Keratinocyte (primary cell): ENCODE results near the gene B3GALT2. TPM values are rescaled to one million over a fixed set of nuclear protein-coding genes. Genes with fewer than 3 reads are reported as not detected.
"Not testable (repeated sequence)": the region's sequence is repeated elsewhere in the genome, so short reads cannot be mapped to it uniquely, and the experiment has no call there.

ENCODE experiments used
- DNase-seq: peaks from one replicate; pipeline ENCODE4 v3.0.0-alpha.2; 2011; ENCODE audit warnings: low read depth, missing footprints, low spot score
- FAIRE-seq: peaks from 2 replicates; lab custom pipeline; 2011; peaks lifted over from hg19 to GRCh38; lab: Jason Lieb, UNC
- H2AFZ ChIP-seq: 2 replicates; pipeline ENCODE4 v1.6.0; 2012; ENCODE audit warnings: low read length, control low read depth, inconsistent platforms; ENCODE audit not compliant: control insufficient read depth
- H3K27ac ChIP-seq: 2 replicates; pipeline ENCODE4 v1.5.1; 2011; ENCODE audit warnings: low read length; ENCODE audit not compliant: control insufficient read depth, insufficient read depth
- H3K27me3 ChIP-seq: 3 replicates; pipeline ENCODE4 v1.6.0; 2011; ENCODE audit warnings: low read length; ENCODE audit not compliant: control insufficient read depth, insufficient read depth; ENCODE audit errors: extremely low read depth
- H3K36me3 ChIP-seq, 2 experiments: 2 replicates in 1 of 2; 3 replicates in 1 of 2; pipeline ENCODE4 v1.5.1; 2011; ENCODE audit warnings: low read length in 2 of 2, mild to moderate bottlenecking in 1 of 2; ENCODE audit not compliant: control insufficient read depth in 2 of 2, insufficient read depth in 2 of 2; ENCODE audit errors: extremely low read depth in 1 of 2
- H3K4me1 ChIP-seq: 3 replicates; pipeline ENCODE4 v1.5.1; 2011; ENCODE audit warnings: low read length; ENCODE audit not compliant: control insufficient read depth, insufficient read depth; ENCODE audit errors: extremely low read depth
- H3K4me2 ChIP-seq: 3 replicates; pipeline ENCODE4 v1.6.0; 2011; ENCODE audit warnings: low read depth, low read length; ENCODE audit not compliant: control insufficient read depth, insufficient read depth; ENCODE audit errors: extremely low read depth
- H3K4me3 ChIP-seq, 3 experiments: fragments of 200-600 bp in 1 of 3; sonication (generic) in 1 of 3; 2 replicates in 2 of 3; 3 replicates in 1 of 3; pipeline ENCODE4 v1.5.1; 2011 to 2016; ENCODE audit warnings: low read length in 3 of 3, mild to moderate bottlenecking in 3 of 3, control low read depth in 2 of 3, inconsistent platforms in 1 of 3, low read depth in 1 of 3, mixed read lengths in 1 of 3, mixed run types in 1 of 3, moderate library complexity in 1 of 3; ENCODE audit not compliant: control insufficient read depth in 2 of 3, insufficient read depth in 2 of 3; ENCODE audit errors: extremely low read depth in 1 of 3
- H3K79me2 ChIP-seq: 2 replicates; pipeline ENCODE4 v1.6.0; 2012; ENCODE audit warnings: low read length; ENCODE audit not compliant: control insufficient read depth, insufficient read depth
- H3K9ac ChIP-seq: 3 replicates; pipeline ENCODE4 v1.6.0; 2011; ENCODE audit warnings: low read length; ENCODE audit not compliant: control insufficient read depth, insufficient read depth; ENCODE audit errors: extremely low read depth
- H3K9me1 ChIP-seq: 3 replicates; pipeline ENCODE4 v1.6.0; 2011; ENCODE audit warnings: low read length; ENCODE audit not compliant: control insufficient read depth, insufficient read depth; ENCODE audit errors: extremely low read depth
- H3K9me3 ChIP-seq: 2 replicates; pipeline ENCODE4 v1.5.1; 2012; ENCODE audit warnings: low read depth, low read length; ENCODE audit not compliant: control insufficient read depth
- H4K20me1 ChIP-seq: 3 replicates; pipeline ENCODE4 v1.6.0; 2011; ENCODE audit warnings: low read length; ENCODE audit not compliant: control insufficient read depth, insufficient read depth; ENCODE audit errors: extremely low read depth
- EZH2 ChIP-seq: IDR thresholded peaks from one replicate; pipeline ENCODE4 v1.6.1; 2012; ENCODE audit warnings: inconsistent platforms, mild to moderate bottlenecking, low read length, moderate library complexity
- dilution Hi-C: fragments of 300-500 bp; cut with MboI; formaldehyde crosslinking; loops from one replicate; pipeline ENCODE4 v1.7.0; 2020; ENCODE audit warnings: low sequenced_read_pairs; ENCODE audit not compliant: extremely low pct_ligation_motif_present
- polyA minus RNA-seq, 3 experiments: library from RNA; depleted of rRNA, polyadenylated mRNA; stranded (reverse); fragments of >200 nt; gene quantifications; 1 replicate in 1 of 3; 2 replicates in 1 of 3; 3 replicates in 1 of 3; pipeline ENCODE4 v1.2.3, GENCODE V29; 2011
- polyA plus RNA-seq, 5 experiments: library from polyadenylated mRNA; depleted of rRNA in 3 of 5; stranded (reverse) in 3 of 5; stranded (forward) in 1 of 5; unstranded in 1 of 5; fragments of >200 nt; gene quantifications; 1 replicate in 1 of 5; 2 replicates in 3 of 5; 3 replicates in 1 of 5; pipeline versions ENCODE4 v1.2.1 to v1.2.3, GENCODE V29; 2011 to 2012; ENCODE audit warnings: missing spikeins in 2 of 5, low read depth in 1 of 5, low replicate concordance in 1 of 5
- TF ChIP-seq, protein P1 (sequence below), 3 experiments: IDR thresholded peaks in 1 of 3; conservative IDR thresholded peaks in 1 of 3; optimal IDR thresholded peaks in 1 of 3; 2 replicates in 2 of 3; 3 replicates in 1 of 3; pipeline versions ENCODE3 to v1.5.1; 2011; ENCODE audit warnings: low read length in 3 of 3, mild to moderate bottlenecking in 3 of 3, moderate library complexity in 2 of 3, control low read depth in 1 of 3, inconsistent platforms in 1 of 3; ENCODE audit not compliant: insufficient read depth in 2 of 3; ENCODE audit errors: extremely low read depth in 1 of 3

The B3GALT2 gene
- polyA plus RNA-seq (not detected in 3 replicates), polyA minus RNA-seq (not detected in 3 replicates)
- not detected for polyA plus RNA-seq (2011; ENCODE audit: low read depth)
- polyA plus RNA-seq (2011; cell fraction: cytosol; rRNA removed), result not detected in 2 replicates
- not detected in 2 replicates for polyA plus RNA-seq (2011; cell fraction: nucleus; rRNA removed)
- 0.14 TPM in 1 of 2 replicates, not detected in the other for polyA plus RNA-seq (2012; ENCODE audit: low replicate concordance)
- not detected for polyA minus RNA-seq (2011; cell fraction: cytosol; rRNA and poly(A)+ RNA removed)
- polyA minus RNA-seq (2011; cell fraction: nucleus; rRNA and poly(A)+ RNA removed), result not detected in 2 replicates

GRCh38 chr1:193185901-193186731 is at the start of gene B3GALT2:
TSS of gene B3GALT2 (minus strand) at chr1:193186613. CDS start at chr1:193181562, 5,051 bp downstream.
- H3K27ac ChIP-seq, result peak within 1 kb of the TSS; percentile 57
- no peaks in the 10 kb centered on the region for H3K27me3 ChIP-seq
- H3K4me2 ChIP-seq, result peak within 1 kb of the TSS; percentile 95
- dilution Hi-C loops, result no loop called here
- peaks cover 15% of the 10 kb centered on the region for H3K4me1 ChIP-seq
- H3K9me1 ChIP-seq, result no peaks in the 10 kb centered on the region
- peaks cover 4% of the 10 kb centered on the region for H4K20me1 ChIP-seq
- H3K4me3 ChIP-seq, result peak within 1 kb of the TSS; percentile 10 to 62 (median 58)
- no peaks in the 10 kb centered on the region for H3K9me3 ChIP-seq
- peak within 1 kb of the TSS; percentile 49 for H3K9ac ChIP-seq
- H3K36me3 ChIP-seq, result no peaks in the 10 kb centered on the region
- peak within 1 kb of the TSS; percentile 36 for H2AFZ ChIP-seq
- peaks cover 63% of the 10 kb centered on the region for H3K79me2 ChIP-seq
- TF ChIP-seq EZH2, result no peak
- TF ChIP-seq, protein P1, sequence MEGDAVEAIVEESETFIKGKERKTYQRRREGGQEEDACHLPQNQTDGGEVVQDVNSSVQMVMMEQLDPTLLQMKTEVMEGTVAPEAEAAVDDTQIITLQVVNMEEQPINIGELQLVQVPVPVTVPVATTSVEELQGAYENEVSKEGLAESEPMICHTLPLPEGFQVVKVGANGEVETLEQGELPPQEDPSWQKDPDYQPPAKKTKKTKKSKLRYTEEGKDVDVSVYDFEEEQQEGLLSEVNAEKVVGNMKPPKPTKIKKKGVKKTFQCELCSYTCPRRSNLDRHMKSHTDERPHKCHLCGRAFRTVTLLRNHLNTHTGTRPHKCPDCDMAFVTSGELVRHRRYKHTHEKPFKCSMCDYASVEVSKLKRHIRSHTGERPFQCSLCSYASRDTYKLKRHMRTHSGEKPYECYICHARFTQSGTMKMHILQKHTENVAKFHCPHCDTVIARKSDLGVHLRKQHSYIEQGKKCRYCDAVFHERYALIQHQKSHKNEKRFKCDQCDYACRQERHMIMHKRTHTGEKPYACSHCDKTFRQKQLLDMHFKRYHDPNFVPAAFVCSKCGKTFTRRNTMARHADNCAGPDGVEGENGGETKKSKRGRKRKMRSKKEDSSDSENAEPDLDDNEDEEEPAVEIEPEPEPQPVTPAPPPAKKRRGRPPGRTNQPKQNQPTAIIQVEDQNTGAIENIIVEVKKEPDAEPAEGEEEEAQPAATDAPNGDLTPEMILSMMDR (optimal IDR thresholded peaks at IDR 0.05 in 1 of 3, IDR thresholded peaks at IDR 0.05 in 1 of 3, conservative IDR thresholded peaks at IDR 0.05 in 1 of 3; ENCODE audit: extremely low read depth in 1 of 3, insufficient read depth in 2 of 3, low read length in 3 of 3), result no peak
- FAIRE-seq (peak; percentile 41), DNase-seq (no peak)

DNA sequence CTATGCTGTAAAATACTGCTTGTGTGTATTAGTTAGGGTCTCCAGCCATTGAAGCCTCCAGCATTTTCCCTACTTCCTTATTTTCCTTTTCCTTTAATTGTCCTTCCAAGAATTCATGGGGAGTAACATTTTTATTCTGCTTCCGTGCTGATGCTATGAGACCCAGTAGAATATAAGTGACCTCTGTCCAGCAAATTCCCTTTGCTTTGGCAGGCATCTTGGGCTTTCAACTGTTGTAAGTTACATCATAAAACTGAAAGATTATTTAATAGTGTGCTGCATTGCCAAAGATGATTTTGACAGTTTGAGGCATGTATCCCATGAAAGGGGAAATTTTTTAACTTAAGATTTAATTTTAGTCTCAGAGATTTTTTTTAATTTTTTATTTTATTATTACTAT is 48.1 kb upstream of the B3GALT2 start:
- Histone ChIP-seq H2AFZ (no peak overlapping the region), H3K27ac (no peak overlapping the region), H3K4me3 (no peak overlapping the region), H3K9me1 (no peaks in the 10 kb centered on the region), H3K4me1 (no peaks in the 10 kb centered on the region), H4K20me1 (no peaks in the 10 kb centered on the region), H3K9ac (no peak overlapping the region), H3K36me3 (peaks cover 0 to 2% of the 10 kb centered on the region in 2 experiments), H3K27me3 (no peaks in the 10 kb centered on the region), H3K4me2 (no peak overlapping the region), H3K79me2 (no peaks in the 10 kb centered on the region), H3K9me3 (no peaks in the 10 kb centered on the region)
- FAIRE-seq (no peak), DNase-seq (no peak)
- TF ChIP-seq, protein P1 (optimal IDR thresholded peaks at IDR 0.05 in 1 of 3, IDR thresholded peaks at IDR 0.05 in 1 of 3, conservative IDR thresholded peaks at IDR 0.05 in 1 of 3; ENCODE audit: extremely low read depth in 1 of 3, insufficient read depth in 2 of 3, low read length in 3 of 3), result no peak
- no peak for TF ChIP-seq EZH2
- dilution Hi-C loops, result no loop called here

DNA sequence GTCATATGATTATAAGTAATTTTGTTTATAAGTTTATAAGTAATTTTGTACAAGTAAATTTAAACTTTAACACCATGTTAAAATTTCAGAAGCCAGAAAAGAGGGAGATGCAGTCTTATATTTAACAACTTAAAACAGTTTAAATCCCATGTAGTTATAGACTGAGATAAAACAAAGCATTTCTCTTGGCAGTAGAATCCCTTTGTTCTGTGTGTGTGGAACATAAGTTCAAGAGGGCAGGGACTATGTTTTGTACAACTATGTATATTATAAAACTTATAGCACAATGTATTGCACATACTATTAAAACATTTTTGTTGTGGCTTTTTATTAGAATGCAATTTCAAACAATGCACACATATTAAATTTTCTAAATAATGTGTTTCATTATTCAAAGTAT is 44.7 kb upstream of the B3GALT2 start:
- H3K9ac ChIP-seq, DNase-seq, H3K27ac ChIP-seq, H3K9me1 ChIP-seq, H3K27me3 ChIP-seq, H3K9me3 ChIP-seq, H2AFZ ChIP-seq, dilution Hi-C loops, FAIRE-seq, H3K4me2 ChIP-seq, H4K20me1 ChIP-seq, H3K36me3 ChIP-seq, H3K4me3 ChIP-seq, H3K79me2 ChIP-seq, H3K4me1 ChIP-seq: not testable (repeated sequence)
